ENCODE data around the gene COL6A3.

The COL6A3 gene

DNA sequence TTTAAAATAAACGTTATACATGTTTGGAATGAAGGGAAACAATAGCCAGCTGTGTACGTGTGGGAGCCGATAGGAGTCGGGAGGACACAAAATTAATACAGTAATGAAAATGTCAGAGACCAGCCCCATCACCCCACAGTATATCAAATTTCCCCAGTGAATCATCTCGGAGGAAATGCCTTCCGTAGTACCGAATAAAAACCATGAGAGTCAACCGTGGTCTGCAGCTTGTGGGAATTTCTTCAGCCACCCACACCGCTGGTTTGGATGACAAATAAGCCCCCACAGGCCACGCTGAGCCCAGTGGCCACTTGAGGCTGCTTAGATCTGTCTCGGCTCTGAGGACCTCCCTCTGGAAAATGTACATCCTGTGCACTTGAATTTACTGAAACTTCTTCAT is 133.7 kb downstream of the COL6A3 start:
- Mint-ChIP-seq H3K36me3 (ENCODE audit: low read depth) (no peaks in the 10 kb centered on the region), H3K4me3 (no peak overlapping the region), H3K9me3 (peaks cover 9% of the 10 kb centered on the region), H3K27me3 (peaks cover 9% of the 10 kb centered on the region), H3K27ac (no peak overlapping the region), H3K4me1 (ENCODE audit: low read depth) (peaks cover 6% of the 10 kb centered on the region)
- intact Hi-C loops (cut with micrococcal nuclease): no loop called here

DNA sequence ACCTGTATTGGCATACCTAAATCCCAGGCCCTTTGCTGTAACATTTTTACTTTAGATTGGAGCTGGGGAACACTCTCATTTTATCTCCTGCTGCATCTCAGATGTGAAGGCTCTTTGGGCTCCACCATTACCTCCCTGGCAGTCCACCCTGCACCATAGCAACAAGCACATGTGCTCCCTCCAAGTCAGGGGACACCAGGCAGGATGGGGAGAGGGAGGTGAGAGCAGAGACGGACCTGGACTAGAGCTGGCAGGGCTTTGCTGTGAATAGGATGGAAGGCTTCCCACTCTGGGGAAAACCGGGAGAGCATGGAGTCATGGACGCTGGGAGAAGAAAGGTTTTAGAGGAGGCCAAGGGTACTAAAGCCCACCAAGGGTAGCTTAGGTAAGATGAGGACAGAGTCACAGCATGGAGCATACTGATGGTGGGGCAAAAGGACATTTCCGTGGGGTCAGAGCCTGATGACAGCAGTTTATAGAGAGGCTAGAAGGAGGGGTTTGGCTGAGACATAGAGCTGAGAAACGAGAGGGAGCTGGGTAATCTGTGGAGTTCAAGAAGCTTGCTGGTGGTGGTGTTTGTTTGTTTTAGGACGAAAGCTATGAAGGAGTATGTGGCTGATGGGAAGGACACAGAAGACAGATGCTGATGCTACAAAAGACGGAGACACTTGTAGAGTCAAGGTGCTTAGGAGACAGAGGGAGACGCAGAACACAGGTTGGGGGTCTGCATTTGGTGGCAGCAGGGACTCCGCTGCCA is 134.8 kb downstream of the COL6A3 start:
- no peak overlapping the region for H3K4me3 Mint-ChIP-seq
- H3K9me3 Mint-ChIP-seq: peaks cover 9% of the 10 kb centered on the region
- intact Hi-C loops (cut with micrococcal nuclease): no loop called here
- H3K27me3 Mint-ChIP-seq: peaks cover 9% of the 10 kb centered on the region
- H3K27ac Mint-ChIP-seq: no peak overlapping the region
- peaks cover 6% of the 10 kb centered on the region for H3K4me1 Mint-ChIP-seq (ENCODE audit: low read depth)
- H3K36me3 Mint-ChIP-seq (ENCODE audit: low read depth): no peaks in the 10 kb centered on the region

DNA sequence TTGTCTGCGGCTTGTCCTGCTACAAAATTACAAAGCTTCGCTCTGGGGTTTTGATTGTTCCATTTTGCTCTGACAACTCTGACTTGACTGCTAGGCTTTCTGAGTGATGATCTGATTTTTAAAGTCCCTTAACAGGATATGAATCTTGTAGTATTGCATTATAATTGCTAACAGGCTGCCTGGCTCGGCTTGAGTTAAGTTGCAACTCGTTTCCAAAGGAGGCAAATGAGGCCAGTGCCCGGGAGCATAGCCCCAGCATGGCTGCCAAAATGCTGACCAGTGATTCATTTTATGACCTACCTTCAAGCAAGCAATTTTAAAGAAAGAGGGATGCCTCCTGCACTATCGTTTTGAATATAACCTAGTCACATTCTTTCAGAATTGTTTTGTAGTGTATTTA is 135.4 kb downstream of the COL6A3 start:
- Mint-ChIP-seq H3K4me3 (no peak overlapping the region), H3K27ac (no peak overlapping the region), H3K9me3 (peaks cover 9% of the 10 kb centered on the region), H3K4me1 (ENCODE audit: low read depth) (peaks cover 6% of the 10 kb centered on the region), H3K27me3 (peaks cover 9% of the 10 kb centered on the region), H3K36me3 (ENCODE audit: low read depth) (no peaks in the 10 kb centered on the region)
- intact Hi-C loops (cut with micrococcal nuclease): no loop called here

DNA sequence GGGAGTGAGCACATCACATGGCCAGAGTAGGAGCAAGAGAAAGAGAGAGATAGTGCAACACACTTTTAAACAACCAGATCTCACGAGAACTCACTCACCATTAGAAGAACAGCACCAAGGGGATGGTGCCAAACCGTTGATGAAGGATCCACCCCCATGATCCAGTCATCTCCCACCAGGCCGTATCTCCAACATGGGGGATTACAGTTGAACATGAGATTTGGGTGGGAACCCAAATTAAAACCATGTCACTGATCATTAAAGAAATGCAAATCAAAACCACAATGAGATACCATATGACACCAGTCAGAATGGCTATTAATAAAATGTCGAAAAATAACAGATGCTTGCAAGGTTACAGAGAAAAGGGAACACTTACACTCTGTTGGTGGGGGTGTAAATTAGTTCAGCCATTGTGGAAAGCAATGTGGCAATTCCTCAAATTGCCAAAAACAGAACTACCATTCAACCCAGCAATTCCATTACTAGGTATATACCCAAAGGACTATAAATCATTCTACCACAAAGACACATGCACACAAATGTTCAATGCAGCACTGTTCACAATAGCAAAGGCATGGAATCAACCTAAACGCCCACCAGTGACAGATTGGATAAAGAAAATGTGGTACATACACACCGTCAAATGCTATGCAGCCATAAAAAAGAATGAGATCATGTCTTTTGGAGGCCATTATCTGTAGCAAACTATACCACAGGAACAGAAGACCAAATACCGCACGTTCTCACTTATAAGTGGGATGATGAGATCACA is 137.1 kb downstream of the COL6A3 start:
- Mint-ChIP-seq H3K27me3 (peaks cover 9% of the 10 kb centered on the region), H3K4me3 (no peak overlapping the region), H3K9me3 (peaks cover under 1% of the 10 kb centered on the region), H3K36me3 (ENCODE audit: low read depth) (no peaks in the 10 kb centered on the region), H3K4me1 (ENCODE audit: low read depth) (no peaks in the 10 kb centered on the region), H3K27ac (no peak overlapping the region)
- intact Hi-C loops (cut with micrococcal nuclease): no loop called here
